T-helper 17 cell (primary cell): ENCODE results near the gene DGKG. TPM values are rescaled to one million over a fixed set of nuclear protein-coding genes. Genes with fewer than 3 reads are reported as not detected.

Experiments used
- ATAC-seq: fragments of 150-1000 bp; cut with Tn5 transposase; 2 replicates; pipeline ENCODE4 v1.10.0; 2021; ENCODE audit warnings: mild to moderate bottlenecking, moderate library complexity
- DNase-seq, 3 donors: peaks; one replicate each; pipeline versions ENCODE4 v3.0.0 to v3.0.0-alpha.2; 2020 to 2021
- H3K9me3 ChIP-seq: one replicate; pipeline ENCODE4 v1.7.0; 2013; ENCODE audit warnings: low read length, mild to moderate bottlenecking; ENCODE audit not compliant: control insufficient read depth, poor library complexity, severe bottlenecking
- H3K27ac Mint-ChIP-seq: one replicate; pipeline ENCODE4 v1.8.0; 2022; ENCODE audit warnings: mild to moderate bottlenecking, moderate library complexity, mixed read lengths
- H3K27me3 Mint-ChIP-seq: one replicate; pipeline ENCODE4 v1.8.0; 2022; ENCODE audit warnings: mixed read lengths
- H3K36me3 Mint-ChIP-seq: one replicate; pipeline ENCODE4 v1.8.0; 2022; ENCODE audit warnings: low read depth, mixed read lengths
- H3K4me1 Mint-ChIP-seq: one replicate; pipeline ENCODE4 v1.8.0; 2022; ENCODE audit warnings: mild to moderate bottlenecking, mixed read lengths
- H3K4me3 Mint-ChIP-seq: one replicate; pipeline ENCODE4 v1.8.0; 2022; ENCODE audit warnings: mild to moderate bottlenecking, moderate library complexity, mixed read lengths
- total RNA-seq, 4 donors: library from RNA in 2 of 4; stranded (reverse) in 2 of 4; gene quantifications; one replicate each; pipeline ENCODE4 v1.2.3 and lab custom pipeline; 2022 to 2026

Gene DGKG
- total RNA-seq, 2 donors from 2014 or later: 1.9 to 2.6 TPM

- H3K4me3 Mint-ChIP-seq: no peak overlapping the region
- DNase-seq: no peak
- no peak overlapping the region for H3K27ac Mint-ChIP-seq
- H3K27me3 Mint-ChIP-seq: peaks cover 16% of the 10 kb centered on the region
- no peaks in the 10 kb centered on the region for H3K36me3 Mint-ChIP-seq
- ATAC-seq: no peak
- no peaks in the 10 kb centered on the region for H3K4me1 Mint-ChIP-seq
- H3K9me3 ChIP-seq: no peaks in the 10 kb centered on the region
These were observed 40.3 kb downstream of the DGKG start for GRCh38 chr3:186321746-186322145.

DNA sequence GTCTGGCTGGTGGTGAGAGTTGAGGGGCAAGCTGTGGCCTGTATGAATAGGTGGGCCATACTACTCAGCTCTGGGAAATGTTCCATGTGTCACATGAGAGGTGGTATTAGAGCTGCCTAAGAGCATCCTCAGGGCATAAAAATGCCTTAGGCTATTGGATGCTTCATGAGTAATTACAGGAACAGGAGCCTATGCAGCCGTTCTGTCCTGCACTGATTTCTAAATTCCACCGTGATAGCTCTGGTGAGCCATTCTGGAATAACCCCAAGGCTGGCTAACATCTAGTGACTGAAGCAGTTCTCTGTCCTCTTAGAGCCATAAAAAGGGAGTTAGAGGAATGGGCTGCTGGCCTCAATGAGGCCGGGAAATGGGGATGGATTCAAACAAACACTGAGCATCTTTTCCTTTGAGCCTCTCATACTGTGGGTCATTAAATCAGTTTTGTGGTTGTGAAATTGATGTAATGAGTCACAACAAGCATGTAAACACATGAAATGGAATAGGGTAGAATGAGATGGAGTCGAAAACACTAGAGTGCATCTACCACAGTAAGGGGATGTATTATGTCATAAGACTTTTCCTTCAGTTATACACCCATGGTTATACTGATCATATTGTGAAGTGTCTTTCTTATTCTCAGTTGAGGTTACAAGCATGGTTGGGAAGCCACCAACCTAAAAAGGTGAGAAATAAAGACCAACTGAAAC is 41.0 kb downstream of the DGKG start:
- H3K4me1 Mint-ChIP-seq: no peaks in the 10 kb centered on the region
- DNase-seq (no peak), ATAC-seq (no peak)
- H3K9me3 ChIP-seq: no peaks in the 10 kb centered on the region
- peaks cover 16% of the 10 kb centered on the region for H3K27me3 Mint-ChIP-seq
- no peaks in the 10 kb centered on the region for H3K36me3 Mint-ChIP-seq
- no peak overlapping the region for H3K4me3 Mint-ChIP-seq
- no peak overlapping the region for H3K27ac Mint-ChIP-seq

DNA sequence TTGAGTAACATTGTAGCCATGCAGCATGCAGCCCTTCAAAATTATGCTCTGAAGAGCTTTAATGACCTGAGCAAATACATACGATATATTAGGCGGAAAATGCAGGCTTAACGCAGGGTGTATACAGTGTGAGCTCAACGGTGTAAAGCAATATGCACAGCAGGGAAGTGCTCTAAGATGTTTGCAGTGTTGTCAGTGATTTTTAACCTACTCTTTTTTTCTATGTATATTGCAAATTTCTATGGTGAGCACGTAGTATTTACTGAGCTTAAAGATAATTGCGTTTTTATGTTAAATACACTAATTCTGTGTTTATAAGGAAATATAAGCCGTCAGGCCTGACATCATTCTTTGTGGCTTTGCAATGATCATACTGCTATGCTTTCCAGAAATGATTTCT is 42.1 kb downstream of the DGKG start:
- Mint-ChIP-seq H3K36me3 (no peaks in the 10 kb centered on the region), H3K4me3 (no peak overlapping the region), H3K27ac (no peak overlapping the region), H3K4me1 (no peaks in the 10 kb centered on the region), H3K27me3 (peaks cover 16% of the 10 kb centered on the region)
- no peak for ATAC-seq
- no peaks in the 10 kb centered on the region for H3K9me3 ChIP-seq
- DNase-seq: no peak

DNA sequence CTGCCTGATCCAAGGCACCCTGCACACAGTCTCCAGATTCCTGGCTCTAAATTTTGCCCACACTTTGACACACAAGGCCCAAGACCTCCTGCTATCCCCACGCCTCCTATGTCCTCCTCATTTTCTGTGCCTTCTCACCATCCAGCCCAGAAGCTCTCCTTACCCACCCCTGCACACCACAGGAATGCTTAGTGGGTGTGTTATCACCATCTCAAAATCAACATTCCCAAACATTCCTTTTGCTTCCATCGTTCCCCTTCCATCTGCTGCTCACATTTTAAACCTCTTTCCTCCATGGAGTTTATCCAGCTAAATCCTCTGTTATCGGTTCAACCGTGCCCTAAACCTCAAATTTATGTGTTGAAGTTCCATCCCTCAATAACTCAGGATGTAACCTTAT is 43.9 kb downstream of the DGKG start:
- no peaks in the 10 kb centered on the region for H3K9me3 ChIP-seq
- Mint-ChIP-seq H3K27me3 (peaks cover 14% of the 10 kb centered on the region), H3K4me1 (no peaks in the 10 kb centered on the region), H3K27ac (no peak overlapping the region), H3K36me3 (no peaks in the 10 kb centered on the region), H3K4me3 (no peak overlapping the region)
- no peak for ATAC-seq
- no peak for DNase-seq

GRCh38 chr3:186317478-186317877 is 44.6 kb downstream of the DGKG start:
- Mint-ChIP-seq H3K36me3 (no peaks in the 10 kb centered on the region), H3K4me3 (no peak overlapping the region), H3K27me3 (peaks cover 9% of the 10 kb centered on the region), H3K4me1 (no peaks in the 10 kb centered on the region), H3K27ac (no peak overlapping the region)
- no peak for DNase-seq
- no peaks in the 10 kb centered on the region for H3K9me3 ChIP-seq
- no peak for ATAC-seq

GRCh38 chr3:186316666-186317260 is 45.3 kb downstream of the DGKG start:
- no peak for DNase-seq
- H3K27me3 Mint-ChIP-seq: peaks cover 12% of the 10 kb centered on the region
- ATAC-seq: no peak
- H3K27ac Mint-ChIP-seq: no peak overlapping the region
- H3K9me3 ChIP-seq: no peaks in the 10 kb centered on the region
- H3K36me3 Mint-ChIP-seq: no peaks in the 10 kb centered on the region
- no peak overlapping the region for H3K4me3 Mint-ChIP-seq
- H3K4me1 Mint-ChIP-seq: no peaks in the 10 kb centered on the region

DNA sequence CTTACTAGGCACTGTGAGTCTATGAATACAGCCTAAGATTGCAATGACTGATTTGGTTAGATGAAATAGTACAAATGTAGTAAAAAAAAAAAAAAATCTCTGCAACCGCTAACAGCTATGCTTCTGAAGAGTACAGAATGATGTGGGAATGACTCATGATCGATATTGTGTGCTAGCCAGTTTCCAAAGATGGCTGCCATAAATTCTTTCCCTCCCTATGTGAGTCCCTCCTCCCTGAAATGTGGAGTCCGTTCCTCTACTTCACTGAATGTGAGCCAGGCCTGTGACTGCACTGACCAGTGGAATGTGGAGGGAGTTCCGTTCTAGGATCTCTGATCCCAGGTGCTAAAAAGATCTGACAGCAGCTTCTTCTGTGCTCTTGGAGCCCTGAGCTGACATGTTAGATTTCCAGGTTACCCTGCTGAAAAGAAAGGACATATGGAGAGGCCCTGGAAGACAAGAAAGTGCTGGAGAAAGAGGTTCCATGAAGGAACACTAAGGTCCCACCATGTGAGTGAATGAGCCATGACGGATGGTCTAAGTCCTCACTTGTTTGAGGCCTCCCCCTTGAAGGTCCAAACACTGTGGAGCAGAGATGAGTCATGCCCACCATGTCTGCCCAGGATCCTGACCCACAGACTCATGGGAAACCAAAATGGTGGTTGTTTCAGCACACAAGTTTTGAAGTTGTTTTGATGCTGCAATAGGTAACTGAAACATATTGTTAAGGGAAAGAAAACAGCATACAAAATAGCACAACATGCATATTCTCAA is 46.3 kb downstream of the DGKG start:
- Mint-ChIP-seq H3K36me3 (no peaks in the 10 kb centered on the region), H3K27ac (no peak overlapping the region), H3K4me1 (no peaks in the 10 kb centered on the region), H3K27me3 (peaks cover 4% of the 10 kb centered on the region), H3K4me3 (no peak overlapping the region)
- no peak for DNase-seq
- ATAC-seq: no peak
- no peaks in the 10 kb centered on the region for H3K9me3 ChIP-seq

DNA sequence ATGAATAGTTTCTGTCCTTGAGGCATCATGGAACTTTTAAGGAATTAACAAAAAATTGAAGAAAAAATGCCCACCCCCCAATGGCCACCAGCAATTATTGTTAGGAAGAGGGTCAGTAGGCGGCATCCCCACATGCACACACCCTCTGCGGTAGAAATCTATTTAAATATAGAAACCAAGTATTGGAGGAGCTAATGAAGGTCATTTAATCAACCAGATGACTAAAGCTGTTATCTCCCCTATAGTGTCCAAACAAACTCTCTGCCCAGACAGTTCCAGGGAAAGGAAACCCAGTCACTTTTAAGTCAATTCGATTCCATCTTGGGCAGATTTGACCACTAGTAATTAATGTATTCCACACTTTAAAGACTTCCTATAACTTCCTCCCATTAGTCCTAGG is 47.1 kb downstream of the DGKG start:
- no peaks in the 10 kb centered on the region for H3K4me1 Mint-ChIP-seq
- H3K27me3 Mint-ChIP-seq: peaks cover 4% of the 10 kb centered on the region
- ATAC-seq: no peak
- no peaks in the 10 kb centered on the region for H3K9me3 ChIP-seq
- H3K4me3 Mint-ChIP-seq: no peak overlapping the region
- H3K27ac Mint-ChIP-seq: no peak overlapping the region
- no peak for DNase-seq
- no peaks in the 10 kb centered on the region for H3K36me3 Mint-ChIP-seq

DNA sequence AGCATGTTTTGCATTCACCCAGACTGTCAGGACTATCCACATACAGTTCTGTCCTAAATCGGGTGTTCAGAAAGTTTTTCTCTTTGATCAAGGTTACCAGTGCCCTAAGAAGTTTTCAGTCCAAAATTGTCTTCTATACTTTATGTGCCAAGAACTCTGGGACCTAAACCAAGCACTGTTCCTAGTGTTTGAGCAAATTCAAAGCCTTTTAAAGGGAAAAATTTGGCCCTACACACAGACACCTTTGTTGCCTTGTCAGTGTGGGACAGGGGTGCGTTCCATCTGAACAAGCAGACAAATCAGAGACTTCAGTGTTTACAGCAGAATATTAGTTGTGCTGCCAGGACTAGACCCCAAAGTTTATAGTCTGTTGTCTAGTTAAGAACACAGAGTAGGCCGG is 50.6 kb downstream of the DGKG start:
- ATAC-seq: no peak
- no peak overlapping the region for H3K27ac Mint-ChIP-seq
- H3K9me3 ChIP-seq: no peaks in the 10 kb centered on the region
- no peak for DNase-seq
- no peaks in the 10 kb centered on the region for H3K4me1 Mint-ChIP-seq
- H3K4me3 Mint-ChIP-seq: no peak overlapping the region
- H3K27me3 Mint-ChIP-seq: peaks cover 4% of the 10 kb centered on the region
- H3K36me3 Mint-ChIP-seq: no peaks in the 10 kb centered on the region

DNA sequence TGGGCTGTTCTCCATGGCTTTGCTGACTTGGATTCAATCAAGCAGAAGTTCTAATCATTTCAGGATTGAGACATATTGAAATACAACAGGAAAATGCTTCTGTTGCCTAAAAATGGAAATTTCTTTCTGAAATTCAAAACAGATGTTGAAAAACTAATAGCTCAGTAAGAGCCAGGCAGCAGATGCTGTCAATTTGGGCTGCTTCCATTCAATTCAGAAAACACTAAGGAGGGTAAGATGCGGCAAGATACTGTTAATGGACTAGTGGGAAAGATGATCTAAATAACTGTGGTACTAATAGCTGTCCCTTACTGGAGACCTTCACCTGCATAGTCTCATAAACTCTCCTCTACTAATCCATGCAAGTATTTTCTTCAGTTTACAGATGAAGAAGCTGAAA is 53.5 kb downstream of the DGKG start:
- DNase-seq: no peak
- Mint-ChIP-seq H3K4me1 (no peaks in the 10 kb centered on the region), H3K27me3 (peaks cover 4% of the 10 kb centered on the region), H3K36me3 (no peaks in the 10 kb centered on the region), H3K27ac (no peak overlapping the region), H3K4me3 (no peak overlapping the region)
- H3K9me3 ChIP-seq: no peaks in the 10 kb centered on the region
- ATAC-seq: no peak

DNA sequence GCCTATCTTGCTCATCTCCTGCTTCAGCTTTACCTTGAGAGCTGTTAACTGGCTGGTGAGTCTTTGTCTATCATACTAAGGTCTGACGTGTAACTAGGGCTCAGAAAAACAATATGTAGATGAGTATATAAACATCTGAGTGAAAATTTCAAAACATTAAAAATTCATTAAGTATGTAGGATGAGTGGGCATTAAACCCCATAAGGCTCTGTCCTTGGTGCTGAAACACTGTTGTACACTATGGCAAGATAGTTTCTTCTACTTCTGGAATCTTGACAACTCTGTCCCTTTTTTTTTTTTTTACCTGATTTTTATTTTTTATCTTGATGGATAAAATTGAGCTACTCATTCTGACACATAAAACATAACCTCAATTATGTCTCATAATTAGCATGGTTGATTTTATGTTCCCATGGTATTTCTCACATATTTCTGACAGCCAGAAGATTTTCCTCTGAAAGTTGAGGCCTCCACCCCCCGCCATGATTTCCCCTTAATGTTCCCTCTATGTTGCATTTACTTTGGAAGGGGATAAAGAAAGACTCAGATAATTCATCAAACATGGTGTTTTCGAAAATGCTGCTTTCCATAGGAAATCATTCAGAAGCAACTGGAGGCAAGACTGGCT is 54.3 kb downstream of the DGKG start:
- Mint-ChIP-seq H3K4me1 (no peaks in the 10 kb centered on the region), H3K4me3 (no peak overlapping the region), H3K27me3 (peaks cover 4% of the 10 kb centered on the region), H3K27ac (no peak overlapping the region), H3K36me3 (no peaks in the 10 kb centered on the region)
- DNase-seq: no peak
- ATAC-seq: no peak
- no peaks in the 10 kb centered on the region for H3K9me3 ChIP-seq

DNA sequence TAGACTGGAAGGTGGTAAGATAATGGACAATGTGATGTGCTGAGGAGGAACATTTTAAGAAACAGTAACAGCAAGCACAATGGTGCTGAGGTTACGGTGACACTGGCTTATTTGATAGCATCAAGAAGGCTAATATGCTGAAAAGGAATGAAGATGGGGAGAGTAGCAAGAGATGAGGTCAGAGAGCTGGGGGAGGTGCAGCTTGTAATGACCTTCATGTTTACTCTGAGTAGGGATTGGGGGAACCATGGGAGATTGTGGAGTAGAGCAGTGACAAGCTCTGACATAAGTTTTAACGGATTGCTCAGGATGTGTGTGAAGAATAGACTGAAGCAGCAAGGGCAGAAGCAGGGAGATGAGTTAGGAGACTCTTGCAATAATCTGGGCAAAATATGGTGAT is 56.7 kb downstream of the DGKG start:
- DNase-seq: no peak
- no peak overlapping the region for H3K27ac Mint-ChIP-seq
- no peaks in the 10 kb centered on the region for H3K9me3 ChIP-seq
- no peak for ATAC-seq
- no peak overlapping the region for H3K4me3 Mint-ChIP-seq
- H3K36me3 Mint-ChIP-seq: no peaks in the 10 kb centered on the region
- H3K4me1 Mint-ChIP-seq: no peaks in the 10 kb centered on the region
- no peaks in the 10 kb centered on the region for H3K27me3 Mint-ChIP-seq

DNA sequence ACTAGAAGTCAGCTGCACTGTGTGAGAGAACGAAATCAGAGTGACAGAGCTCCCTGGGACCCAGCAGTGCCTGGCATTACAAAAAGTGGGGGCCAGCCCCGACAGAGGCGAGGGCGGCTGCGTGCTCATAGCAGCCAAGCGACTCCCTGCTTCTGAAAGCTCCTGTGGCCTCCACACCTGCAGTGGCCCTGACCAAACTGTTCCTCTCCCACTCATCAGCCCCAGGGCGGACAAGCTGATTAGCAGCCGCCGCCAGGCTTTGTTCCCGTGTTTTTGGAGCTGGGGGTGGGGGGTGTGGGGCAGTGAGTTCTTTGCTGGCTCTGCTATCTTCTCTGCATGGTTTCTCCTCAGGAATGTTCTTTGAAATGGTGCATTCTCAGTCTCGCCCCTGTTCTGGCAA is 58.1 kb downstream of the DGKG start:
- no peaks in the 10 kb centered on the region for H3K4me1 Mint-ChIP-seq
- H3K36me3 Mint-ChIP-seq: no peaks in the 10 kb centered on the region
- no peak for ATAC-seq
- no peaks in the 10 kb centered on the region for H3K9me3 ChIP-seq
- no peaks in the 10 kb centered on the region for H3K27me3 Mint-ChIP-seq
- DNase-seq: no peak
- H3K4me3 Mint-ChIP-seq: no peak overlapping the region
- H3K27ac Mint-ChIP-seq: no peak overlapping the region
